GM18498 (cell line): ENCODE data around the gene CYP27B1.
"Not testable (repeated sequence)": the region's sequence is repeated elsewhere in the genome, so short reads cannot be mapped to it uniquely, and the experiment has no call there.

ENCODE experiments used
- ATAC-seq: cut with Tn5 transposase; IDR thresholded peaks from one replicate; pipeline ENCODE4 v1.9.1; 2021; ENCODE audit warnings: mild to moderate bottlenecking, moderate library complexity; ENCODE audit not compliant: unreplicated experiment

The CYP27B1 gene

GRCh38 chr12:57724003-57724935, 42.6 kb downstream of the CYP27B1 start:
- ATAC-seq, result no peak

GRCh38 chr12:57723630-57723962, 43.3 kb downstream of the CYP27B1 start:
- no peak for ATAC-seq

GRCh38 chr12:57722716-57723629, 43.9 kb downstream of the CYP27B1 start:
- no peak for ATAC-seq

- ATAC-seq, result not testable (repeated sequence)
Observed at GRCh38 chr12:57721846-57722608, 44.9 kb downstream of the CYP27B1 start.

GRCh38 chr12:57720606-57721595, 46.0 kb downstream of the CYP27B1 start:
- no peak for ATAC-seq

GRCh38 chr12:57719777-57720605, 46.9 kb downstream of the CYP27B1 start:
- ATAC-seq, result no peak

GRCh38 chr12:57718641-57719528, 48.0 kb downstream of the CYP27B1 start:
- no peak for ATAC-seq

GRCh38 chr12:57717846-57718640, 48.8 kb downstream of the CYP27B1 start:
- ATAC-seq, result no peak

- no peak for ATAC-seq
Observed at GRCh38 chr12:57717131-57717530, 49.7 kb downstream of the CYP27B1 start.

- ATAC-seq, result no peak
Observed at GRCh38 chr12:57716305-57716704, 50.6 kb downstream of the CYP27B1 start.

- ATAC-seq, result no peak
Observed at GRCh38 chr12:57715786-57716185, 51.1 kb downstream of the CYP27B1 start.

GRCh38 chr12:57715036-57715748, 51.7 kb downstream of the CYP27B1 start:
- not testable (repeated sequence) for ATAC-seq

- no peak for ATAC-seq
Observed at GRCh38 chr12:57713209-57713608, 53.7 kb downstream of the CYP27B1 start.

GRCh38 chr12:57712701-57713100, 54.2 kb downstream of the CYP27B1 start:
- ATAC-seq, result no peak
